ENCODE measurements around the gene ZSCAN5A. TPM values are rescaled to one million over a fixed set of nuclear protein-coding genes. Genes with fewer than 3 reads are reported as not detected.

The ZSCAN5A gene
- total and polyA plus RNA-seq, 9 of the 15 experiments (the other 6 are each of a cell fraction or from before 2014, with no cell fraction given): 5.8 to 15.3 (median 11.8) TPM

DNA sequence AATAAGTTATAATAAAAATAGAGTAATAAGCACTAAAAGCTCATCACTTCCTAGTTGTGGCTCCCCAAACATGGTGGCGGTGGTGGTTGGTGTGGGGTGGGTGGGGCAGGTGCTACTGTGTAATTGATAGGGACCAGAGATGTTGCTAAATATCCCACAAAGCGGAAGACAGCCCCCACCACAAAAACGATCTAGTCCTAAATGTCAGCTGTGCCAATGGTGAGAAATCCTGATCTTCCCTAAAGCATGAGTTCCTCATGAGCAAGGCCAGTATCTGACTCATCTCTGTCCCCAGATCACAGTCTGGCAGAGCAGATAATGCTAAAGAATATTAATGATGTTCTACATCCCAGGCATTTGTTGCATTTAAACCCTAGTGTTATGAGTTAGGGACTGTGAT is 44.0 kb downstream of the ZSCAN5A start (continued):
- TF ChIP-seq STAT5B (CRISPR knock-in tag; IDR thresholded peaks at IDR 0.05): no peak
- TF ChIP-seq FOXK1 (CRISPR knock-in tag; IDR thresholded peaks at IDR 0.05; ENCODE audit: borderline replicate concordance): no peak
- no peak for TF ChIP-seq KDM2B (CRISPR knock-in tag; IDR thresholded peaks at IDR 0.05)
- TF ChIP-seq MXI1 (IDR thresholded peaks at IDR 0.05; ENCODE audit: low read depth, low read length): no peak
- TF ChIP-seq ZNF175 (CRISPR knock-in tag; IDR thresholded peaks at IDR 0.05; ENCODE audit: low read depth): no peak
- 0 out of 2 replicates have a peak, but pooled peaks have one; percentile 29 for TF ChIP-seq GATA2 (CRISPR knock-in tag; IDR thresholded peaks at IDR 0.05)
- TF ChIP-seq EWSR1 (IDR thresholded peaks at IDR 0.05; ENCODE audit: borderline replicate concordance, low read depth, partially characterized antibody): no peak
- TF ChIP-seq, protein P1, sequence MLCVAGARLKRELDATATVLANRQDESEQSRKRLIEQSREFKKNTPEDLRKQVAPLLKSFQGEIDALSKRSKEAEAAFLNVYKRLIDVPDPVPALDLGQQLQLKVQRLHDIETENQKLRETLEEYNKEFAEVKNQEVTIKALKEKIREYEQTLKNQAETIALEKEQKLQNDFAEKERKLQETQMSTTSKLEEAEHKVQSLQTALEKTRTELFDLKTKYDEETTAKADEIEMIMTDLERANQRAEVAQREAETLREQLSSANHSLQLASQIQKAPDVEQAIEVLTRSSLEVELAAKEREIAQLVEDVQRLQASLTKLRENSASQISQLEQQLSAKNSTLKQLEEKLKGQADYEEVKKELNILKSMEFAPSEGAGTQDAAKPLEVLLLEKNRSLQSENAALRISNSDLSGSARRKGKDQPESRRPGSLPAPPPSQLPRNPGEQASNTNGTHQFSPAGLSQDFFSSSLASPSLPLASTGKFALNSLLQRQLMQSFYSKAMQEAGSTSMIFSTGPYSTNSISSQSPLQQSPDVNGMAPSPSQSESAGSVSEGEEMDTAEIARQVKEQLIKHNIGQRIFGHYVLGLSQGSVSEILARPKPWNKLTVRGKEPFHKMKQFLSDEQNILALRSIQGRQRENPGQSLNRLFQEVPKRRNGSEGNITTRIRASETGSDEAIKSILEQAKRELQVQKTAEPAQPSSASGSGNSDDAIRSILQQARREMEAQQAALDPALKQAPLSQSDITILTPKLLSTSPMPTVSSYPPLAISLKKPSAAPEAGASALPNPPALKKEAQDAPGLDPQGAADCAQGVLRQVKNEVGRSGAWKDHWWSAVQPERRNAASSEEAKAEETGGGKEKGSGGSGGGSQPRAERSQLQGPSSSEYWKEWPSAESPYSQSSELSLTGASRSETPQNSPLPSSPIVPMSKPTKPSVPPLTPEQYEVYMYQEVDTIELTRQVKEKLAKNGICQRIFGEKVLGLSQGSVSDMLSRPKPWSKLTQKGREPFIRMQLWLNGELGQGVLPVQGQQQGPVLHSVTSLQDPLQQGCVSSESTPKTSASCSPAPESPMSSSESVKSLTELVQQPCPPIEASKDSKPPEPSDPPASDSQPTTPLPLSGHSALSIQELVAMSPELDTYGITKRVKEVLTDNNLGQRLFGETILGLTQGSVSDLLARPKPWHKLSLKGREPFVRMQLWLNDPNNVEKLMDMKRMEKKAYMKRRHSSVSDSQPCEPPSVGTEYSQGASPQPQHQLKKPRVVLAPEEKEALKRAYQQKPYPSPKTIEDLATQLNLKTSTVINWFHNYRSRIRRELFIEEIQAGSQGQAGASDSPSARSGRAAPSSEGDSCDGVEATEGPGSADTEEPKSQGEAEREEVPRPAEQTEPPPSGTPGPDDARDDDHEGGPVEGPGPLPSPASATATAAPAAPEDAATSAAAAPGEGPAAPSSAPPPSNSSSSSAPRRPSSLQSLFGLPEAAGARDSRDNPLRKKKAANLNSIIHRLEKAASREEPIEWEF (CRISPR knock-in tag; IDR thresholded peaks at IDR 0.05): no peak
- TF ChIP-seq CBFB (CRISPR knock-in tag; IDR thresholded peaks at IDR 0.05): no peak
- TF ChIP-seq, protein P2, sequence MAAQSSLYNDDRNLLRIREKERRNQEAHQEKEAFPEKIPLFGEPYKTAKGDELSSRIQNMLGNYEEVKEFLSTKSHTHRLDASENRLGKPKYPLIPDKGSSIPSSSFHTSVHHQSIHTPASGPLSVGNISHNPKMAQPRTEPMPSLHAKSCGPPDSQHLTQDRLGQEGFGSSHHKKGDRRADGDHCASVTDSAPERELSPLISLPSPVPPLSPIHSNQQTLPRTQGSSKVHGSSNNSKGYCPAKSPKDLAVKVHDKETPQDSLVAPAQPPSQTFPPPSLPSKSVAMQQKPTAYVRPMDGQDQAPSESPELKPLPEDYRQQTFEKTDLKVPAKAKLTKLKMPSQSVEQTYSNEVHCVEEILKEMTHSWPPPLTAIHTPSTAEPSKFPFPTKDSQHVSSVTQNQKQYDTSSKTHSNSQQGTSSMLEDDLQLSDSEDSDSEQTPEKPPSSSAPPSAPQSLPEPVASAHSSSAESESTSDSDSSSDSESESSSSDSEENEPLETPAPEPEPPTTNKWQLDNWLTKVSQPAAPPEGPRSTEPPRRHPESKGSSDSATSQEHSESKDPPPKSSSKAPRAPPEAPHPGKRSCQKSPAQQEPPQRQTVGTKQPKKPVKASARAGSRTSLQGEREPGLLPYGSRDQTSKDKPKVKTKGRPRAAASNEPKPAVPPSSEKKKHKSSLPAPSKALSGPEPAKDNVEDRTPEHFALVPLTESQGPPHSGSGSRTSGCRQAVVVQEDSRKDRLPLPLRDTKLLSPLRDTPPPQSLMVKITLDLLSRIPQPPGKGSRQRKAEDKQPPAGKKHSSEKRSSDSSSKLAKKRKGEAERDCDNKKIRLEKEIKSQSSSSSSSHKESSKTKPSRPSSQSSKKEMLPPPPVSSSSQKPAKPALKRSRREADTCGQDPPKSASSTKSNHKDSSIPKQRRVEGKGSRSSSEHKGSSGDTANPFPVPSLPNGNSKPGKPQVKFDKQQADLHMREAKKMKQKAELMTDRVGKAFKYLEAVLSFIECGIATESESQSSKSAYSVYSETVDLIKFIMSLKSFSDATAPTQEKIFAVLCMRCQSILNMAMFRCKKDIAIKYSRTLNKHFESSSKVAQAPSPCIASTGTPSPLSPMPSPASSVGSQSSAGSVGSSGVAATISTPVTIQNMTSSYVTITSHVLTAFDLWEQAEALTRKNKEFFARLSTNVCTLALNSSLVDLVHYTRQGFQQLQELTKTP (IDR thresholded peaks at IDR 0.05; ENCODE audit: low read depth in 1 of 2, partially characterized antibody in 2 of 2): no peak
- TF ChIP-seq TFAP4 (CRISPR knock-in tag; IDR thresholded peaks at IDR 0.05; ENCODE audit: borderline replicate concordance): 0 out of 2 replicates have a peak, but pooled peaks have one; percentile 43
- TF ChIP-seq POU5F1 (IDR thresholded peaks at IDR 0.05; ENCODE audit: borderline replicate concordance, low read depth, low read length, partially characterized antibody): no peak

All from K562 (cell line).